ENCODE data around the gene OR1I1.

Gene OR1I1

DNA sequence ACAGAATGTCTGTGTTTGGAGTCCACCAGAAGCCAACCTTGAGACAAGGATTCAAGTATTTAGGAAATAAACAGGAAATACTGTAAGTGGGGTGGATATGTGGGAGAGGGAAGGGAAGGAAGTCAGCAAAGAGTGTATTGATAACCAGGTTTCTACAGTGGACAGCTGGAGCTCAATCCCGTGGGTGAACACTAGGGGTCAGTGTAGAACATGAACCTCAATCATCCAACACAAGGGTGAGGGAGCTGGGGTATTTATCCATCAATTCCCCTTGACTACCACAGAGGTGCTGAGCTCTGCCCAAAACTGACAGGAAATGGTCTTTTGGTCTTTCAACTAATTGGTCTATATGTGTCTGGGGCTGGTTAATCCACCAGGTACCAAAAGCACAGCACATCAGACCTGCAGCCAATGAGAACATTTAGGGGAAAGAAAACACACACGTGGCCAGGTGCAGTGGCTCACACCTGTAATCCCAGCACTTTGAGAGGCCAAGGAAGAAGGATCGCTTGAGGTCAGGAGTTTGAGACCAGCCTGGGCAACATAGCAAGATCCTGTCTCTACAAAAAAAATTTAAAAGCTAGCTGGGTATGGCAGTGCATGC, 19.6 kb downstream of the OR1I1 start:
- TF ChIP-seq CTCF (IDR thresholded peaks at IDR 0.05) = peak; percentile 80

GRCh38 chr19:15104003-15104402, 22.0 kb downstream of the OR1I1 start:
- TF ChIP-seq CTCF (IDR thresholded peaks at IDR 0.05) = no peak

GRCh38 chr19:15104411-15104810, 22.4 kb downstream of the OR1I1 start:
- TF ChIP-seq CTCF (IDR thresholded peaks at IDR 0.05) = no peak

DNA sequence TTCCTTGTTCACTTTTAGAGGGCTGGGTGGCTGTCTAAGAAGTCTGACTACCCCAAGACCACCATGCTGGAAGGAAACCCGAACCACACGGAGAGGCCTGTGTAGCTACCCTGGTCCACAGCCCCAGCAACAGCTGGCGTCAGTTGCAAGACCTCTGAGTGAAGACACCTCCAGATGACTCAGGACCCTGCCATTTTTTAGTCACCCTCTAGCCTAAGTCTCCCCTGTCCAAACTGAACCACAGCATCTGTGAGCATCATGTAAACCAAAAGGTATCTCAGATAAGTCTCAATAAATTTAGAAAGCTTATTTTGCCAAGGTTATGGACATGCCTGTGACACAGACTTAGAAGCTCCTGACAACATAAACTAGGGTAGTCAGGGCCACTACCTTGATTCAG, 23.0 kb downstream of the OR1I1 start:
- TF ChIP-seq CTCF (IDR thresholded peaks at IDR 0.05) = no peak

GRCh38 chr19:15107061-15108010, 25.3 kb downstream of the OR1I1 start, which contains the start of gene SYDE1:
Gene SYDE1 (plus strand): TSS chr19:15107401. CDS start chr19:15107434, 33 bp downstream.
- no peak for TF ChIP-seq CTCF (IDR thresholded peaks at IDR 0.05)

GRCh38 chr19:15108145-15108844, 26.3 kb downstream of the OR1I1 start:
- TF ChIP-seq CTCF (IDR thresholded peaks at IDR 0.05) = no peak

All from LNCAP (cell line).